ENCODE results near the gene USP14.

- TF ChIP-seq POLR2AphosphoS5 (IDR thresholded peaks at IDR 0.05) (no peak), EP300 (IDR thresholded peaks at IDR 0.05) (no peak), POLR2A (IDR thresholded peaks at IDR 0.05) (no peak), CTCF (IDR thresholded peaks at IDR 0.05) (no peak)
These were observed 96.8 kb downstream of the USP14 start for GRCh38 chr18:255171-255570.

Data from upper lobe of left lung (tissue), 4 donors.